Hepatocyte (in vitro differentiated cells): Measurements from ENCODE around the gene POU6F2. TPM values are rescaled to one million over a fixed set of nuclear protein-coding genes. Genes with fewer than 3 reads are reported as not detected.

Experiments
- DNase-seq: peaks from one replicate; pipeline ENCODE4 v3.0.0-alpha.2; 2016; ENCODE audit warnings: low spot score
- H2AFZ ChIP-seq: fragments of 200-600 bp; sonication (generic); 2 replicates; pipeline ENCODE4 v1.6.0; 2016; ENCODE audit warnings: antibody characterized with exemption, mild to moderate bottlenecking
- H3K27ac ChIP-seq: fragments of 200-600 bp; sonication (generic); 2 replicates; pipeline ENCODE4 v1.5.1; 2016; ENCODE audit warnings: mild to moderate bottlenecking
- H3K27me3 ChIP-seq: fragments of 200-600 bp; sonication (generic); 2 replicates; pipeline ENCODE4 v1.6.1; 2016
- H3K36me3 ChIP-seq: fragments of 200-600 bp; sonication (generic); replicated peaks from 2 replicates; pipeline ENCODE4 v1.5.1; 2016; ENCODE audit warnings: low read depth; ENCODE audit not compliant: insufficient read depth
- H3K4me1 ChIP-seq: fragments of 200-600 bp; sonication (generic); 2 replicates; pipeline ENCODE4 v1.5.1; 2016; ENCODE audit warnings: mild to moderate bottlenecking, moderate library complexity; ENCODE audit not compliant: insufficient read depth
- H3K4me2 ChIP-seq: fragments of 200-600 bp; sonication (generic); 2 replicates; pipeline ENCODE4 v1.6.0; 2016
- H3K4me3 ChIP-seq: fragments of 200-600 bp; sonication (generic); 2 replicates; pipeline ENCODE4 v1.5.1; 2016; ENCODE audit warnings: mild to moderate bottlenecking
- H3K79me2 ChIP-seq: fragments of 200-600 bp; sonication (generic); 2 replicates; pipeline ENCODE4 v1.6.0; 2017; ENCODE audit warnings: mild to moderate bottlenecking
- H3K9me2 ChIP-seq: fragments of 200-600 bp; sonication (generic); replicated peaks from 2 replicates; pipeline ENCODE4 v1.6.0; 2017; ENCODE audit warnings: mild to moderate bottlenecking; ENCODE audit not compliant: insufficient read depth
- H3K9me3 ChIP-seq: fragments of 200-600 bp; sonication (generic); 2 replicates; pipeline ENCODE4 v1.5.1; 2016; ENCODE audit warnings: low read depth, mild to moderate bottlenecking
- H4K20me1 ChIP-seq: fragments of 200-600 bp; sonication (generic); 2 replicates; pipeline ENCODE4 v1.6.0; 2016; ENCODE audit warnings: mild to moderate bottlenecking; ENCODE audit not compliant: insufficient read depth, poor library complexity, severe bottlenecking
- CTCF ChIP-seq: fragments of 200-600 bp; sonication (generic); IDR thresholded peaks from 2 replicates; pipeline ENCODE4 v1.5.1; 2016; ENCODE audit warnings: antibody characterized with exemption, mild to moderate bottlenecking; ENCODE audit not compliant: poor library complexity
- EZH2 ChIP-seq: fragments of 200-600 bp; sonication (generic); IDR thresholded peaks from 2 replicates; pipeline ENCODE4 v1.6.1; 2016; ENCODE audit warnings: antibody characterized with exemption, mild to moderate bottlenecking, borderline replicate concordance
- EZH2phosphoT487 ChIP-seq: fragments of 200-600 bp; sonication (generic); IDR thresholded peaks from one replicate; pipeline ENCODE4 v1.6.1; 2018; ENCODE audit warnings: antibody characterized with exemption, mild to moderate bottlenecking, low read depth, moderate library complexity; ENCODE audit not compliant: unreplicated experiment, severe bottlenecking
- WGBS: methylation state at CpG from one replicate; pipeline ENCODE4 v1.1.6; 2016; ENCODE audit warnings: low lambda C conversion rate; ENCODE audit errors: missing lambda C conversion rate; 5-methylcytosine and 5-hydroxymethylcytosine counted together
- polyA plus RNA-seq: library from polyadenylated mRNA; unstranded; fragments of >200 nt; fragmentation: Nextera tagmentation; extraction: Ambion mirVana; gene quantifications from 2 replicates; pipeline ENCODE4 v1.2.1, GENCODE V29; 2016
- total RNA-seq: library from RNA; depleted of rRNA; stranded (reverse); fragments of >200 nt; gene quantifications from 2 replicates; pipeline ENCODE4 v1.2.3, GENCODE V29; 2014

POU6F2 gene
- total and polyA plus RNA-seq, 2 experiments from 2014 or later: 0.67 to 1.4 TPM

- no peak for DNase-seq
- Histone ChIP-seq H3K36me3 (no peaks in the 10 kb centered on the region), H2AFZ (no peak overlapping the region), H4K20me1 (no peaks in the 10 kb centered on the region), H3K27me3 (no peaks in the 10 kb centered on the region), H3K9me2 (no peaks in the 10 kb centered on the region), H3K4me1 (no peaks in the 10 kb centered on the region), H3K4me3 (no peak overlapping the region), H3K27ac (no peak overlapping the region), H3K4me2 (no peak overlapping the region), H3K9me3 (no peaks in the 10 kb centered on the region), H3K79me2 (no peaks in the 10 kb centered on the region)
- 88% methylated on average over 5 of the region's 5 CpGs for WGBS
- TF ChIP-seq CTCF: no peak
These were observed 218.3 kb downstream of the POU6F2 start for GRCh38 chr7:39195967-39196366.

GRCh38 chr7:39197831-39198230 is 220.1 kb downstream of the POU6F2 start:
- Histone ChIP-seq H3K27ac (no peak overlapping the region), H3K4me1 (no peaks in the 10 kb centered on the region), H3K36me3 (no peaks in the 10 kb centered on the region), H3K9me2 (no peaks in the 10 kb centered on the region), H4K20me1 (no peaks in the 10 kb centered on the region), H3K27me3 (no peaks in the 10 kb centered on the region), H3K4me3 (no peak overlapping the region), H3K4me2 (no peak overlapping the region), H2AFZ (no peak overlapping the region), H3K9me3 (no peaks in the 10 kb centered on the region), H3K79me2 (no peaks in the 10 kb centered on the region)
- TF ChIP-seq CTCF (no peak), EZH2 (no peak), EZH2phosphoT487 (no peak)
- no peak for DNase-seq
- WGBS: 78% methylated on average over 1 of the region's 1 CpG

- DNase-seq: no peak
These were observed 220.8 kb downstream of the POU6F2 start for GRCh38 chr7:39198556-39198955.

More at GRCh38 chr7:39198556-39198955, 220.8 kb downstream of the POU6F2 start:
- H3K36me3 ChIP-seq: no peaks in the 10 kb centered on the region
- H2AFZ ChIP-seq: no peak overlapping the region
- no peaks in the 10 kb centered on the region for H3K79me2 ChIP-seq
- no peaks in the 10 kb centered on the region for H3K9me3 ChIP-seq
- H3K9me2 ChIP-seq: no peaks in the 10 kb centered on the region
- no peak for TF ChIP-seq EZH2
- TF ChIP-seq CTCF: no peak
- no peak for TF ChIP-seq EZH2phosphoT487
- H3K4me3 ChIP-seq: no peak overlapping the region
- no peaks in the 10 kb centered on the region for H3K4me1 ChIP-seq
- H3K27ac ChIP-seq: no peak overlapping the region
- no peak overlapping the region for H3K4me2 ChIP-seq
- no peaks in the 10 kb centered on the region for H3K27me3 ChIP-seq
- WGBS: 69% methylated on average over 2 of the region's 2 CpGs
- no peaks in the 10 kb centered on the region for H4K20me1 ChIP-seq
